Endodermal cell (in vitro differentiated cells): Measurements from ENCODE around the gene ZIC2. TPM values are rescaled to one million over a fixed set of nuclear protein-coding genes. Genes with fewer than 3 reads are reported as not detected.

Experiments
- DNase-seq: peaks from one replicate; pipeline ENCODE4 v3.0.0-alpha.2; 2017
- H3K27ac ChIP-seq: 2 replicates; pipeline ENCODE4 v1.5.1; 2013; ENCODE audit warnings: mild to moderate bottlenecking, low read depth, low read length, moderate library complexity
- H3K27me3 ChIP-seq: 2 replicates; pipeline ENCODE4 v1.6.1; 2013; ENCODE audit warnings: mild to moderate bottlenecking, low read length, moderate library complexity; ENCODE audit not compliant: insufficient read depth, control insufficient read depth, poor library complexity, severe bottlenecking
- H3K36me3 ChIP-seq: 2 replicates; pipeline ENCODE4 v1.7.0; 2013; ENCODE audit warnings: mild to moderate bottlenecking, low read length, moderate library complexity; ENCODE audit not compliant: control insufficient read depth, insufficient read depth
- H3K4me1 ChIP-seq: one replicate; pipeline ENCODE4 v1.7.0; 2013; ENCODE audit warnings: low read length; ENCODE audit not compliant: control insufficient read depth, insufficient read depth
- H3K4me3 ChIP-seq: 2 replicates; pipeline ENCODE4 v1.5.1; 2013; ENCODE audit warnings: mild to moderate bottlenecking, low read length, moderate library complexity
- H3K9ac ChIP-seq: 2 replicates; pipeline ENCODE4 v1.6.1; 2013; ENCODE audit warnings: mild to moderate bottlenecking, low read length, moderate library complexity; ENCODE audit not compliant: poor library complexity, severe bottlenecking; ENCODE audit errors: extremely low read depth
- H3K9me3 ChIP-seq: 2 replicates; pipeline ENCODE4 v1.6.1; 2013; ENCODE audit warnings: mild to moderate bottlenecking, low read length, moderate library complexity; ENCODE audit not compliant: control insufficient read depth
- H3K27ac Mint-ChIP-seq: 2 replicates; pipeline ENCODE4 v1.8.0; 2020; ENCODE audit warnings: mixed read lengths
- H3K27me3 Mint-ChIP-seq: 2 replicates; pipeline ENCODE4 v1.8.0; 2021; ENCODE audit warnings: mild to moderate bottlenecking, mixed read lengths; ENCODE audit not compliant: insufficient read depth
- H3K36me3 Mint-ChIP-seq: 2 replicates; pipeline ENCODE4 v1.8.0; 2020; ENCODE audit warnings: low read depth, mixed read lengths
- H3K4me1 Mint-ChIP-seq: 2 replicates; pipeline ENCODE4 v1.8.0; 2020; ENCODE audit warnings: mixed read lengths
- H3K4me3 Mint-ChIP-seq: 2 replicates; pipeline ENCODE4 v1.8.0; 2020; ENCODE audit warnings: mild to moderate bottlenecking, moderate library complexity, mixed read lengths
- H3K9me3 Mint-ChIP-seq: 2 replicates; pipeline ENCODE4 v1.8.0; 2020; ENCODE audit warnings: mild to moderate bottlenecking, mixed read lengths
- WGBS, 2 experiments: methylation state at CpG; one replicate each; pipeline versions ENCODE4 v1.1.5 to v1.1.7; 2013; ENCODE audit warnings: missing lambda C conversion rate in 2 of 2, mixed read lengths in 1 of 2; ENCODE audit not compliant: insufficient coverage in 1 of 2, insufficient read length in 1 of 2; 5-methylcytosine and 5-hydroxymethylcytosine counted together
- total RNA-seq, 2 donors: library from RNA; stranded (reverse); fragmentation: NEBNext Ultra II Directional in 1 of 2; extraction: Animal tissue kit (Norgen Biotek cat#: 25700) in 1 of 2; gene quantifications; 2 replicates in 1 of 2; 3 replicates in 1 of 2; pipeline ENCODE4 v1.2.1, GENCODE V29; 2021
- TF ChIP-seq, protein P1 (sequence below): fragments of 200-600 bp; sonication (generic); conservative IDR thresholded peaks from 2 replicates; pipeline ENCODE4 v1.5.0; 2021; ENCODE audit warnings: antibody characterized with exemption, mild to moderate bottlenecking

Gene ZIC2
- total RNA-seq, 2 donors from 2014 or later, result 182 to 301 TPM

DNA sequence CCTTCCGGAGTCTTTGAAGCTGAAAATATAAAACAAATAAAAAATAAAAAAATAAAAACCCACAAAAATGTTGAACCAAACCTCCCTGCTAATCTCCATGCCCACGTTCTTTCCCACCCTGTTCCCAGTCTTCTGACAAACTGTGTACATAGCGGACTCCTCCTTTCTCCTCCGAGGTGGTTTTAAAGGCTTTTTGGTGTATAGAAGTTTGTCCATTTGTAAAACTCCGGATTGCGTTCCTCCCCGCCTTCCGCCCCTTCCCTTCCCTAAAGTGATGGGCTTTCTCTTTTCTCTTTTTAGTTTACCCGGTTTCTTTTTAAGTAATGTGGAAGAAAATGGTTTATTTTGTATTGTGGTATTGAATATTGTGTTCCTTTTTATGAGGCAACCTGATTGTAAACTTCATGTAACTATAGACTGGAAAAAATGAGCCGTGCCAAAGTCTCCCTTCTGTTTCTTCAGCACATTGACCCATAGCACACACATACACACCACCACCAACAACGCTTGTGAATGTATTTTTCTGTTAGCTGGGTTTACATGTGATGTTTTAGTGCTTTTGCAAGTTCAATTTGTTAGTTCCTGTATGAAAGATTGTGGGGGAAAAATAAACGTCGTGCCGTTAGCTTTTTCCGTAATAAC lies 4.4 kb downstream of the ZIC2 start:
- DNase-seq, result peak; percentile 35
- Mint-ChIP-seq H3K4me1 (peaks cover 40% of the 10 kb centered on the region), H3K4me3 (peak overlapping the region; percentile 94), H3K9me3 (no peaks in the 10 kb centered on the region), H3K36me3 (peaks cover 37% of the 10 kb centered on the region), H3K27me3 (peaks cover 6% of the 10 kb centered on the region), H3K27ac (peak overlapping the region; percentile 67)
- no peaks in the 10 kb centered on the region for H3K27me3 ChIP-seq
- H3K9me3 ChIP-seq, result no peaks in the 10 kb centered on the region
- peak overlapping the region; percentile 81 for H3K4me3 ChIP-seq
- peak overlapping the region; percentile 0 for H3K27ac ChIP-seq
- H3K36me3 ChIP-seq, result peaks cover 48% of the 10 kb centered on the region
- peak overlapping the region; percentile 68 for H3K9ac ChIP-seq
- WGBS, 2 experiments, result 0 to 26% methylated on average over 1 to 6 of the region's 15 CpGs
- TF ChIP-seq, protein P1, sequence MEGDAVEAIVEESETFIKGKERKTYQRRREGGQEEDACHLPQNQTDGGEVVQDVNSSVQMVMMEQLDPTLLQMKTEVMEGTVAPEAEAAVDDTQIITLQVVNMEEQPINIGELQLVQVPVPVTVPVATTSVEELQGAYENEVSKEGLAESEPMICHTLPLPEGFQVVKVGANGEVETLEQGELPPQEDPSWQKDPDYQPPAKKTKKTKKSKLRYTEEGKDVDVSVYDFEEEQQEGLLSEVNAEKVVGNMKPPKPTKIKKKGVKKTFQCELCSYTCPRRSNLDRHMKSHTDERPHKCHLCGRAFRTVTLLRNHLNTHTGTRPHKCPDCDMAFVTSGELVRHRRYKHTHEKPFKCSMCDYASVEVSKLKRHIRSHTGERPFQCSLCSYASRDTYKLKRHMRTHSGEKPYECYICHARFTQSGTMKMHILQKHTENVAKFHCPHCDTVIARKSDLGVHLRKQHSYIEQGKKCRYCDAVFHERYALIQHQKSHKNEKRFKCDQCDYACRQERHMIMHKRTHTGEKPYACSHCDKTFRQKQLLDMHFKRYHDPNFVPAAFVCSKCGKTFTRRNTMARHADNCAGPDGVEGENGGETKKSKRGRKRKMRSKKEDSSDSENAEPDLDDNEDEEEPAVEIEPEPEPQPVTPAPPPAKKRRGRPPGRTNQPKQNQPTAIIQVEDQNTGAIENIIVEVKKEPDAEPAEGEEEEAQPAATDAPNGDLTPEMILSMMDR, result no peak
- peaks cover 2% of the 10 kb centered on the region for H3K4me1 ChIP-seq

DNA sequence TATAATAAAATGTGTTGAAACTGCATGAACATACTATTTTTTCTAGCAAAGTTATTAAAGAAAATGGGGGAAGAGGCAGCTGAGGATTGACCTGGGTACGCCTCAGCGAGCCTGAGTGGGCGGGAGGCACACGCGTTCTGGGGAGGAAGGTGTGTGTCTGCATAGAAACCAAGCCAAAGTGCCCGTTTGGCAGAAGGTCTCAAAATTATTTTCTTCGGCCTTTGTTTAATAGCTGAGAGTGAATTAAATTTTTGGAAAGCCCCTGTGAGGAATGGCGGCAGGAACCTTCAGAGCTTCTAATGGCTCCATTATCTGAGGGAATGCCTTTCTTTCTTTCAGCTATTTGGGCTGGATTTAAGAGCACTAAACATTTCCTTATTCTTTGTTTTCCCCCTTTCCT lies 5.2 kb downstream of the ZIC2 start:
- Histone ChIP-seq H3K9me3 (no peaks in the 10 kb centered on the region), H3K9ac (peak overlapping the region; percentile 68), H3K4me3 (peak overlapping the region; percentile 81), H3K36me3 (peaks cover 48% of the 10 kb centered on the region), H3K27me3 (no peaks in the 10 kb centered on the region), H3K27ac (peak overlapping the region; percentile 81), H3K4me1 (peaks cover 6% of the 10 kb centered on the region)
- TF ChIP-seq, protein P1, result no peak
- Mint-ChIP-seq H3K27me3 (peaks cover 6% of the 10 kb centered on the region), H3K4me3 (peak overlapping the region; percentile 94), H3K27ac (peak overlapping the region; percentile 85), H3K36me3 (peaks cover 37% of the 10 kb centered on the region), H3K9me3 (no peaks in the 10 kb centered on the region), H3K4me1 (peaks cover 42% of the 10 kb centered on the region)
- DNase-seq, result peak; percentile 56
- 12 to 13% methylated on average over 7 to 8 of the region's 8 CpGs for WGBS, 2 experiments

DNA sequence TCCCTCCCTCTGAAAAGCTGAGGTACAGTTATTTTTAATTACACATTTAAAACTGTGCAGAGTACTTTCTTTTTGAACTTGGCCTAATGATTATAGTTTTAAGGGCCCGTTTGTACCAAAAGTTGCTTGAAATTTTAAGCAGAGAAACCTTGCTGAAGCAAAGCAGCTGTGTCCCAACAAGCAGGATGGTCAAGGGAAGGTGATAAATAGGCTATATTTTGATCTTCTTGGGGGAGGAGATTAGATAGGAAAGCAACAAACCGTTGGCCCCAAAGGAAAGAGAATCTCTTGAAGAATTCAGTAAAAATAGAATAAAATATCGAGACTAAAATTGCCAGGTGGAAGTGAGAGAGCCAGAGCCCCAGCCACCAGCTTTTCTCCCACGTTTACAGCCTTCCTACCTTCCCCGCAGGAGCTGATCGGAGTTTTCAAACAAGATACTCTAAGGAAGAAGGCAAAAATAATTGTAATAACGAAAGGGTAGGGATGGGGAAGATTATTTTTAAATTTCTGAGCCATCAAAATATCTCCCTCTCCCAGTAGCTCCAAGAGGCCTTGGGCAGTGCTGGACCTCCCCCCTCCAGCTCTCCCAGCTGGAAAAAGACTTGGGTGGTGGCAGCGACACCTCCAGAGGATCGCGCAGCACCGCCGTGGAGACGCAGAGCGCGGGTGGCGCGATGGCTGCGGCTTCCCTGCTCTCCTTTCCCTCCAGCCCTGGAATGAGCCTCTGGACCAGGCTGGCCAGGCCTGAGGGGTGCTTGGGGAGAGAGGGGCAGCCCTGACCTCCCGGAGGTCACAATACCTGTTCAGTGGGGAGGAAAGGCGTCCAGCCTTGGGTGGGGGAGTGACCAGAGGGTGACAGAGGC lies 5.8 kb downstream of the ZIC2 start:
- H3K9ac ChIP-seq, result peak overlapping the region; percentile 68
- peaks cover 10% of the 10 kb centered on the region for H3K4me1 ChIP-seq
- peak overlapping the region; percentile 81 for H3K27ac ChIP-seq
- H3K4me3 ChIP-seq, result peak overlapping the region; percentile 81
- 12 to 13% methylated on average over 3 to 18 of the region's 20 CpGs for WGBS, 2 experiments
- H3K36me3 Mint-ChIP-seq, result peaks cover 37% of the 10 kb centered on the region
- H3K36me3 ChIP-seq, result peaks cover 46% of the 10 kb centered on the region
- H3K4me1 Mint-ChIP-seq, result peaks cover 48% of the 10 kb centered on the region
- H3K27ac Mint-ChIP-seq, result peak overlapping the region; percentile 85
- DNase-seq, result peak; percentile 85
- peaks cover 8% of the 10 kb centered on the region for H3K27me3 Mint-ChIP-seq
- H3K27me3 ChIP-seq, result peaks cover 4% of the 10 kb centered on the region
- H3K9me3 ChIP-seq, result no peaks in the 10 kb centered on the region
- TF ChIP-seq, protein P1, result no peak
- peak overlapping the region; percentile 94 for H3K4me3 Mint-ChIP-seq
- no peaks in the 10 kb centered on the region for H3K9me3 Mint-ChIP-seq
